ENCODE results near the gene OR5K3.

OR5K3 gene

DNA sequence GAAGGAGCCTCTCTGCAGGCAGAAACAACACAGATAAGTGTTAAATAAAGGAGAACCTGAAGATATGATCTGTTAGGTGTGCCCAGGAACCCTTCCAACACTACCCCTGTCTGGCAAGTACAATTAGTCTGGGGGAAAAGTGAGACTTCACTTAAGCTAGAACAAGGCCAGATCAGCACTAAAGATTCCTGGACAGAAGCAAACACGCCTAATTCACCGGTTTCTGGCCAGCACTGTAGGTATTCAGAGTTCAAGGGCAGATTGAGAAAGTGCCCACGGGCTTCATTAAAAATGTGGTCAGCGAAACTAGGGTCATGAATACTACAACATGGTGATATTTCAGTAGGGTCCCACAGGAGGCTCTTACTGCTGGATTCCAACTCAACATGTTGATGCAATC is 43.9 kb downstream of the OR5K3 start:
- DNase-seq, result no peak

DNA sequence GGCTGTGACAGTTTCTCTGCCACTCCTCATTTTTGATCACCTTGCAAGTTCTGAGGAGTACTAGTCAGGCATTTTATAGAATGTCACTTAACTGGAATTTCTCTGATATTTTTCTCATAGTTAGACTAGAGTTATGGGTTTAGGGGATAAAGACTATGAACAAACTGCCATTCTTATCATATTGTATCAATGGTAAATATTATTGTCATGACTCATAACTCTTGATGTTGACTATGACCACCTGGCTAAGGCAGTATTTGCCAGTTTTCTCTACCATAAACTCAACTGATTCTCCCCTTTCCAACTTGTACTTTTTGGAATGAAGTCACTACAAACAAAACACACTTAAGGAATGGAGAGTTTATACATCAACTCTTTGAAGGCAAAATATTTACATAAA is 49.8 kb downstream of the OR5K3 start:
- DNase-seq, result no peak

Data from CD4-positive, alpha-beta T cell treated with Interleukin-15 for 1 hour (primary cell).